Sciatic nerve (tissue), 2 donors: Measurements from ENCODE around the gene MYORG. TPM values are rescaled to one million over a fixed set of nuclear protein-coding genes. Genes with fewer than 3 reads are reported as not detected.
"Not testable (repeated sequence)": the region's sequence is repeated elsewhere in the genome, so short reads cannot be mapped to it uniquely, and the experiment has no call there.

Experiments
- ATAC-seq: fragments of 200-7000 bp; cut with Tn5 transposase; one replicate; pipeline ENCODE4 v1.9.1; 2020; ENCODE audit warnings: mild to moderate bottlenecking, moderate library complexity
- DNase-seq: peaks from one replicate; pipeline ENCODE4 v3.0.0-alpha.2; 2020; ENCODE audit warnings: low spot score
- intact Hi-C: fragments of 100-400 bp; cut with DNase I; formaldehyde crosslinking; loops from one replicate; pipeline ENCODE4 v1.14.2; 2022
- total RNA-seq: library from RNA; stranded (reverse); fragmentation: NEBNext Ultra II Directional; extraction: Animal tissue kit (Norgen Biotek cat#: 25700); gene quantifications from one replicate; pipeline ENCODE4 v1.2.1, GENCODE V29; 2021
- donor health status: DM: no; HTN: no; CAD: no.
- donor health status: DM: no; HTN: no; CAD: no.

Gene MYORG
- total RNA-seq, 1 donor from 2014 or later, result 6.6 TPM

GRCh38 chr9:34343090-34343489 lies 33.6 kb downstream of the MYORG start:
- intact Hi-C loops, result no loop called here
- DNase-seq, result peak; percentile 83
- peak; percentile 94 for ATAC-seq

- DNase-seq (no peak), ATAC-seq (no peak)
- intact Hi-C loops, result no loop called here
These were observed 34.9 kb downstream of the MYORG start for GRCh38 chr9:34341659-34342295.

GRCh38 chr9:34338665-34339385 lies 37.9 kb downstream of the MYORG start:
- intact Hi-C loops, result no loop called here
- DNase-seq, result no peak
- ATAC-seq, result no peak

- DNase-seq, ATAC-seq, intact Hi-C loops: not testable (repeated sequence)
These were observed 38.6 kb downstream of the MYORG start for GRCh38 chr9:34338079-34338478.

- no peak for DNase-seq
- intact Hi-C loops, result no loop called here
- ATAC-seq, result no peak
These were observed 39.3 kb downstream of the MYORG start for GRCh38 chr9:34337403-34337802.

GRCh38 chr9:34335376-34335775 lies 41.3 kb downstream of the MYORG start:
- DNase-seq (no peak), ATAC-seq (no peak)
- intact Hi-C loops, result no loop called here

GRCh38 chr9:34334916-34335315 lies 41.8 kb downstream of the MYORG start:
- intact Hi-C loops, result no loop called here
- no peak for DNase-seq
- peak; percentile 5 for ATAC-seq

GRCh38 chr9:34334337-34334824 lies 42.3 kb downstream of the MYORG start:
- intact Hi-C loops, result no loop called here
- ATAC-seq (peak; percentile 80), DNase-seq (no peak)

GRCh38 chr9:34333836-34334235 lies 42.9 kb downstream of the MYORG start:
- no peak for ATAC-seq
- no peak for DNase-seq
- intact Hi-C loops, result loop anchor here (2.0 kb wide), 1 partner anchor 43 kb away; the partner anchor contains the start of gene MYORG

- ATAC-seq, result no peak
- no peak for DNase-seq
- intact Hi-C loops, result loop anchor here (2.0 kb wide), 1 partner anchor 44 kb away; the partner anchor contains the start of gene MYORG
These were observed 44.4 kb downstream of the MYORG start for GRCh38 chr9:34332076-34332964.

GRCh38 chr9:34331196-34331595 lies 45.5 kb downstream of the MYORG start:
- ATAC-seq (no peak), DNase-seq (no peak)
- intact Hi-C loops, result no loop called here

GRCh38 chr9:34328987-34329832 lies 47.5 kb downstream of the MYORG start, which contains the start of the genes KIF24 and NUDT2:
KIF24 (minus strand) TSS chr9:34329268; CDS start chr9:34311346, 17,922 bp downstream.
NUDT2 (plus strand) TSS chr9:34329569; CDS start chr9:34339040, 9,471 bp downstream.
- DNase-seq (peak; percentile 97), ATAC-seq (peak; percentile 98)
- intact Hi-C loops, result no loop called here

- intact Hi-C loops, result no loop called here
- DNase-seq (no peak), ATAC-seq (no peak)
These were observed 48.2 kb downstream of the MYORG start for GRCh38 chr9:34328500-34328986.

GRCh38 chr9:34326690-34327089 lies 50.0 kb downstream of the MYORG start:
- intact Hi-C loops, result no loop called here
- ATAC-seq, result no peak
- no peak for DNase-seq

- intact Hi-C loops, result no loop called here
- ATAC-seq (no peak), DNase-seq (no peak)
These were observed 53.7 kb downstream of the MYORG start for GRCh38 chr9:34322899-34323591.

- intact Hi-C loops, result no loop called here
- ATAC-seq (no peak), DNase-seq (no peak)
These were observed 55.2 kb downstream of the MYORG start for GRCh38 chr9:34321451-34321850.

GRCh38 chr9:34318163-34318790 lies 58.4 kb downstream of the MYORG start:
- no peak for DNase-seq
- ATAC-seq, result no peak
- intact Hi-C loops, result no loop called here
